ENCODE data around the gene ATPAF1. TPM values are rescaled to one million over a fixed set of nuclear protein-coding genes. Genes with fewer than 3 reads are reported as not detected.

ATPAF1 gene
- total RNA-seq, 1 donor from 2014 or later = 22.2 TPM

DNA sequence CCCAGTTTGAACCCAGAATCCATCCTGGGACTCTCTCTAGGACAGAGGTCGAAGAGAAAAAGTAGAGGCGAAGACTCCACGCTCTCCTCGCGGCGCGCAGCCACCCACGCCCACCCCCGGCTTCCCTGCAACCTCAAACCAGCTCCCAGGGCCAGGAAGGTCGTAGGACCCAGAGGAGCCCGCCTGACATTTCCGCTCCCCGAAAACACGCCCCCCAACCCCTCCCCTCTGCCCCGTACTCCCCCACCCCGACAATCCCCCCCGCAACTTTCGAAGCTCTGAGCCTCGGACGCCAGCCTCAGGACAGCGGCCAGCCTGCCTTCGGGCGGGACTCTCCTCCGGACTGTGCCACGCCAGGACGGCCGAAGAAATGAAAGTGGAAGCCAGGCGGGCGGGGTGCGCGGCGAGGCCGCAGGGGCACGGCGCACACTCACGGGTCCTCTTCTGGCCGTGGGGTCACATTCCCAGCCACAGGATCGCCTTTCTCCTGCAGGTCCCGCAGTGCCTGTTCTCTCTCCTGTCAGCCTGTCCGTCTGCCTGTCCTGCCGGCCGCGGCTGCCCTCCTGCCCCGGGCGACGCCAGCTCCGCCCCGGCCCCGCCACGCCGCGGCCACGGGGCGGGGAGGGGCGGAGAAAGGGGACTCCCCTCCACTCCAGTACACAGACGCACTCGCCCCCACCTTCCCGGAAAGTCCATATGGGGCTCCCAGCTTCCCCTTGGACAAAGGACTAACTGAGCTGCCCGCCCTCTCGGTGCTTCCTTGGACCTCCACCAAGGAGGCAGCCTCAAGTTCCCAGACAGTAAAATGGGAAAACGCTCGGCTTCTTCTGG lies 51.7 kb downstream of the ATPAF1 start, which contains the start of gene MOB3C:
Gene MOB3C, minus strand, starts transcription at position 535 of the 831 bp plus-strand sequence. CDS start 3,490 bp downstream, outside the sequence.
- peak; percentile 75 to 77 for DNase-seq (ENCODE audit: low read depth in 2 of 2)

DNA sequence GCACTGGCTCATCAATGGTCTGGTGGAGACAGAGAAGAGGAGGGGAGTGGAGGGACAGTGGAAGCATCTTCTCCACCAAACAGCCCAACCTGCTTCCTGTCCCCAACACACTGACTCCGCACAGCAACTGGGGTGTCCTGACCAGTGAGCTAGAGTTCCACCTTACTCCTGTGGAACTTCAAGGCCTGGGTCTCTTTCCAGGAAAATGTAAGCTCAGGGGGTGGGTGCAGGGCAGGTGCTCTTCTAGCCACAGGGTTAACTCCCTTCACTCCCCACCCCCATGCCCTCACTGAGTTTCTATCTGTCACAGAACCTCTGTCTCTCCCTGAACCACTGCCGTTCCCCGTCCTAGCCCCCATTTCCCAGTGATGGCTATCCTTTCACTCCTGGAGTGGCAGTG lies 52.4 kb downstream of the ATPAF1 start:
- DNase-seq (ENCODE audit: low read depth in 2 of 2) = no peak

GRCh38 chr1:46615088-46615487 lies 53.1 kb downstream of the ATPAF1 start:
- no peak for DNase-seq (ENCODE audit: low read depth in 2 of 2)

- no peak for DNase-seq (ENCODE audit: low read depth in 2 of 2)
Measured at GRCh38 chr1:46614604-46614984, 53.6 kb downstream of the ATPAF1 start.

- peak; percentile 58 to 72 for DNase-seq (ENCODE audit: low read depth in 2 of 2)
Measured at GRCh38 chr1:46613661-46614603, 54.2 kb downstream of the ATPAF1 start.

DNA sequence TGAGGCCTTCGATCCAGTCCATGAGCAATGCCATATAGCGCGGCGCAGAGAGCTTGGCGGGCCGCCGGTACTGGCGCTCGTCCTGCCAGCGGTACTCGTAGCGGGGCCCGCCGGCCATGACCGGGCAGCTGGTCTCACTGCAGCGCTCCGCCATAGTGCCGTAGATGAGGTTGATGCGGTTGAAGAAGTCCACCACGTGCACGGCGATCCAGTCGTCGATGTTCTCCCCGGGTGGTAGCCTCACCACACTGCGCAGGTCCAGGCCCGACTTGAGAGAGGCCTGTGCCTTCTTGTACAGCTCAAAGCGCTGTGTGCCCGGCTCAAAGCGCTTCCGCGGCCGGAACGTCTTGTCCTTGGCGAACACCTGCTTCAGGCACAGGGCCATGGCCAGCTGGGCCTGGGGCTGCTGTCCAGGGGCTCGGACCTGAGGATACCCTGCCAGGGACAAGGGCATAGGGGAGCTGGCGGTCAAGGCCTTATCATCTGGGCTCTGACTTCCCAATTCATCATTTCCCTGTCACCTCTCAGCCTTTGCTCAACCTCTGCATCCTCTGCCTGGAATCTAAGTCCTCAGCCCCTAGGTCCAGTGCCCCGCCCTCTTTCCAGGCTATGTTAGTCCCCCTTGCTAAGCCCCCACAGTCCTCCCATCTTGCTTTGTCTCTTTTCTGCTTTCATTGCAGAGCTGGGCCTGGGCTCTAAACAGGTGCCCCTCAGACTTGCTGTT lies 55.1 kb downstream of the ATPAF1 start:
- DNase-seq (ENCODE audit: low read depth in 2 of 2) = no peak

DNA sequence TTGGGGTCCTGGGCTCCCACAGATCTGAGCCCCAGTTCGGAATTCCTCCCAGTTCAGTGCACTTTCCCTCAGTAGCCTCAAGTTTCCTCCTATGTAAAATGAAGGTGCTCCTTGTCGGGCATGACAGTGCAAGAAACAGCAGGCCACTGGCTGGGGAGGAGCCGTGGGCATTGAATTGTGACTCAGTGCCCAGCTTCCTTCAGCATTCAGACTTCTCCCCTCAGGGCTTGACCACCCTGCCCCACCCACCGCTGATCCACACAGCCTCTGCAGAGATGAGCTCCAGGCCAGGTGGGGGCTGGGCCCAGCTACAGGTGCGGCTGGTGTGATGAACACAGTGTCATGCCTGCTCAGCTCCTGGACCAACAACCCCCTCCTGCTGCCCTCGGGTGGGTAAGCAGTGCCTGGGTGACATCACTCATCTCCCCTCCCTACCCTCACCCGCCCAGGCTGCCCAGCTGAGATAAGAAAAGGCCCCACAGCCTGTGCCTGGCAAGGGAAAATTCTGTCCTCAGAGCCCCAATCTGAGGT lies 56.4 kb downstream of the ATPAF1 start:
- DNase-seq (ENCODE audit: low read depth in 2 of 2) = peak in 1 of 2 donors; percentile 23

DNA sequence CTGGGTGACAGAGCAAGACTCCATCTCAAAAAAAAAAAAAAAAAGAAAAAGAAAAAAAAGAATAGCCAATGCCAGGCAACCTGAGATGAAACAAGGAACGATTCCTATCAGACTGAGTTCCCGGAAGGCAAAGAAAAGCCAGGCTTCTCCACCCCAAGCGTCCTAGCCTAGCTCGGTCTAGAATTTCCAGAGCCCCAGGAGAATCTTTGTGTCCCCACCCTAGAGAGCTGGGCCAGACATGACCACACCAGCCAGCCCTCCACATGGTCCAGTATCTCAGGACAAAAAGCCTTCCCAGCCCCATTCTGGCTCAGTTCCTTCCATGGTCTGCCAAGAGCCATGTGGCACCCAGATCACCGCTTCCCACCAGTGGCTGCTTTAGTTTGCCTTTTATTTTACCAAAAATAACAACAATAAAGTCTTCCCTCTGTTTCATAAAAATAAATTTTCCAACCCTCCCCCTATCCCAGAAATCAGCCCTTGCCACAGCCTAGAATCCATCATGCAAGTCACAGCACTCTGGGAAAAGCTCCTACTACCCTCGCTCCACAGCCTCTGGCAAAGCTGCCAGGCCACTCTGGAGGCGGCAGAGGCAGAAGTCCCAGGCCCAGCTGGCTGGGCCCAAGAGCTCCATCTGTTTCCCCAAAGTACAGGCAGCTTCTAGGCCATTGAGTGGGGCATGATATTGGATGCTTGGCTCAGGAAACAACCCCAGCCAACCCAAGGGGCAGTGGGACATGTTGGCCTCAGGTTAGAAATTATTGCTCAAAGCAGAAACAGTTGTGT lies 60.6 kb downstream of the ATPAF1 start:
- DNase-seq (ENCODE audit: low read depth in 2 of 2) = no peak

DNA sequence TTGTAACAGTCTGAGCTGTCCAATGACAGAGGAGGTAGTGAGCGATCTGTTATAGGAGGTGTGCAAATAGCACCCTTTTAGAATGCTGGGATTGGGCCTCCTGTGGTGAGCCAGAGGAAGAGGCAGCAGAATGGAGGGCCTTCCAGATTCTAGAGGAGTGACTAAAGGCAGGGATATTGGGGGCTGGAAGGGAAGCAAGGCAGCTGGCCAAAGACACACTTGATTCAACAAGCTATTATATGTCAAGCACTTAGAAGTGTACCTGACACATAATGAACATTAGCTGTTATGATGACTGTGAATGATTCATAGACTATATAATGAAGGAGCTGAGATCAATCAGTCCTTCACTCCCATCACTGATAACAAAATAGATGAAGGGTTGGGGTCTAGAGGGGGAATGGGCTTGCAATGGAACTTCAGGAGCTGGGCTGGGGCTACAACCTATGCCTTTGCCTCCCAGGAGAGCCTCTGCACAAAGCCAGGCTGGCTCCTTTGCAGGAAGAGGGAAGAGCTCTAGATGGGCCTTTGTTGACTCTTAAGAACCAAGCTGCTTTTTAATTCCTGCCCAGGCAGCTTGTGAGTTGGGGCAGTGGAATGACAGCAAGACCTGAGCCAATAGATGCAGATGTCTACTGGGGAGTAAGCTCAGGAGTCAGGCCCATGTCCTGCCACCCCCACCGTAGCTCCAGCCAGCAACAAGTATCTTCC lies 61.8 kb downstream of the ATPAF1 start:
- no peak for DNase-seq (ENCODE audit: low read depth in 2 of 2)

DNA sequence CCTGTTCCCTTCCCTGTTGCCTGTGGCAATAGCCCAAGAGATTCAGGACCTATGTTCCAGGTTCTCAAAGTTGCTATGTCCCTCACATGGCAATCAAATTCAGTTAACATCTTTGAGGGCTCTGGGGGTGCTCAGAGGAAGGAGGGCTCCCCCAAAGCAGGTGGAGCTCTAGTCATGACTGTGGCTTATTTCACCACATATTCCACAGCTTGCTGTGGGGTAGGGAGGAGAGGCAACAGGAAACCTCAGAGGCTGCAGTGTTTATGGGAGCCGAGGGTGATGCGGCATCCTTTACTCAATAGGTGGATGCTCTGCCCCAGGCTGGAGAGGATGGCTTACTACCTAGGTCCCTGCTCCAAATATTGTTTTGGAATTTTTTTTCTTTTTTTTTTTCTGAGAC lies 62.9 kb downstream of the ATPAF1 start:
- DNase-seq (ENCODE audit: low read depth in 2 of 2) = no peak

DNA sequence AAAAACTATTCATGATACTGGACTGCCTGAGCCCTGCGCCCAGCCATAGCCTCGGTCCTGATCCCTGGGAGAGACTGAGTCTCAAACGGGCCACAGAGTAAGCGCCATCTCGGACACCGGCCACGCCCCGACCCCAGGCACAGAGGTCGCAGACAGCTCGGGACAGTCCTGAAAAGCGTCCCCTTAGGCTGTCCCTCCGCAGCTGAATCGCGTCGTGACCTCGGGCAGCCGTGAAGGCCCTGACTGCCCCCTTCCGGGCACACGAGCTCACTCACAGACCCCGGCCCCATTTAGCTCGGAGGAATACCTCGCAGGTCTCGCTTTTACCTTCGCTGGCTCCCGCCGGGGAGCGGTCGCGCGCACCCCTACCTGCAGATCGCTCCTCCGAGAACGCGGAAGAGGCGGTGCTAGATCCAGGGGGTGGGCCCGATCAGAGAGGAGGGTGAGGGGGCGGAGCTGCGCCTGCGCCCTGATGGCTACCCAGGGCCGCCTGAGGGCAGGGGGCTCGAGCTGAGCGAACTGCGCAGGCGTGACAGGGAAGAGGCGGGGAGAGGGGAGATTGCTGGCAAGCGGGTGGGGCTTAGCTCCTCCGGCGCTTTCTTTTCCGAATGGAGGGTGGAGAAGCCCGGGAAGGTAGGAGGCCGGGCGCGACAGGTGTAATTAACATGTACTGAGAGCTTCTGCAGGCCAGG lies 64.2 kb downstream of the ATPAF1 start, which contains the start of gene MKNK1:
Gene MKNK1, minus strand, starts transcription at position 411 of the 692 bp plus-strand sequence. CDS start 20,941 bp downstream, outside the sequence.
- peak; percentile 95 to 97 for DNase-seq (ENCODE audit: low read depth in 2 of 2)

- peak in 1 of 2 donors; percentile 12 for DNase-seq (ENCODE audit: low read depth in 2 of 2)
Measured at GRCh38 chr1:46603481-46603857, 64.7 kb downstream of the ATPAF1 start.

DNA sequence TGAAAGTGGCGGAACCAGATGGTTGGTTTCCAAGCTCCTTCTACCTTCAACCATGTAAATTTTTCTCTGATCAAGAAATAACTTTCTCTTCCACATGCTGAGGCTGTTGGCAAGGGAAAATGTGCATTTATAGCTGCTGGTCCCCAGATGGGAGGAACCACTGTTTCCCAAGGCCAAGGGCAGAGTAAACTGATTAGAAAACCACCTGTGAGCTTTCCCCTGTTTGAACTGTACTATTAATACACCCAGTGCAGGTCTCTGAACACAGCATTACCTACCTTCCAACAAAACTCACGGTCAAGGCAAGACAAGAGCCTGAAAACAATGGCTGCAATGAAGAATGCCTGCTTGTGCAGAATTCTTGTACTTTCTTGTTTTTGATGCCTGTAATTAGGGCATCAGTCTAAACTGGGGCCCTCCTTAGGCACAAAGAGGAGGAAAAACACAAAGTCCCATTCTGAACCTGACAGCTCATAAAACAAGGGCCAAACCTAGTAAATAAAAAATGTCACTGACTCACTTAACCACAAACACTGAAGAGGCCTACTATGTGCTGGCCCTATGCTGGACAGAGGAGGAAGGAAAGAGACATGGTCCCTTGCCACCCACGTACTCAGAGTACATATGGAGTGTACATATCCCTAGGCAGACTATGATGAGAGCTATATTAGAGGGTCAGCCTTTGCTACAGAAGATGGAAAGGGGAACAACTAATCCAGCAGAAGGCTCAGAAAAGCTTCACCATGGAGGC lies 66.7 kb downstream of the ATPAF1 start:
- no peak for DNase-seq (ENCODE audit: low read depth in 2 of 2)

GRCh38 chr1:46599059-46599970 lies 68.8 kb downstream of the ATPAF1 start:
- no peak for DNase-seq (ENCODE audit: low read depth in 2 of 2)

- DNase-seq (ENCODE audit: low read depth in 2 of 2) = no peak
Measured at GRCh38 chr1:46596846-46597245, 71.3 kb downstream of the ATPAF1 start.

- DNase-seq (ENCODE audit: low read depth in 2 of 2) = no peak
Measured at GRCh38 chr1:46596036-46596435, 72.1 kb downstream of the ATPAF1 start.

GRCh38 chr1:46595127-46595526 lies 73.0 kb downstream of the ATPAF1 start:
- DNase-seq (ENCODE audit: low read depth in 2 of 2) = no peak
